PFSK-1 (cell line): ENCODE results near the gene BCL2.

Experiments used
- POLR2AphosphoS5 ChIP-seq: IDR thresholded peaks from 2 replicates; pipeline ENCODE4 v1.6.1; 2012; ENCODE audit warnings: low read depth, mild to moderate bottlenecking, control low read depth, low read length, moderate library complexity
- TAF1 ChIP-seq: IDR thresholded peaks from 2 replicates; pipeline ENCODE4 v1.6.1; 2012; ENCODE audit warnings: low read length, control low read depth, borderline replicate concordance; ENCODE audit not compliant: insufficient read depth
- TF ChIP-seq, protein P1 (sequence below), 2 experiments: IDR thresholded peaks; 2 replicates each; pipeline versions ENCODE4 v1.6.1 to v1.8.0; 2011 to 2012; ENCODE audit warnings: low read depth in 2 of 2, low read length in 2 of 2, control low read depth in 1 of 2, inconsistent platforms in 1 of 2, mild to moderate bottlenecking in 1 of 2, moderate library complexity in 1 of 2; ENCODE audit not compliant: insufficient read depth in 1 of 2

DNA sequence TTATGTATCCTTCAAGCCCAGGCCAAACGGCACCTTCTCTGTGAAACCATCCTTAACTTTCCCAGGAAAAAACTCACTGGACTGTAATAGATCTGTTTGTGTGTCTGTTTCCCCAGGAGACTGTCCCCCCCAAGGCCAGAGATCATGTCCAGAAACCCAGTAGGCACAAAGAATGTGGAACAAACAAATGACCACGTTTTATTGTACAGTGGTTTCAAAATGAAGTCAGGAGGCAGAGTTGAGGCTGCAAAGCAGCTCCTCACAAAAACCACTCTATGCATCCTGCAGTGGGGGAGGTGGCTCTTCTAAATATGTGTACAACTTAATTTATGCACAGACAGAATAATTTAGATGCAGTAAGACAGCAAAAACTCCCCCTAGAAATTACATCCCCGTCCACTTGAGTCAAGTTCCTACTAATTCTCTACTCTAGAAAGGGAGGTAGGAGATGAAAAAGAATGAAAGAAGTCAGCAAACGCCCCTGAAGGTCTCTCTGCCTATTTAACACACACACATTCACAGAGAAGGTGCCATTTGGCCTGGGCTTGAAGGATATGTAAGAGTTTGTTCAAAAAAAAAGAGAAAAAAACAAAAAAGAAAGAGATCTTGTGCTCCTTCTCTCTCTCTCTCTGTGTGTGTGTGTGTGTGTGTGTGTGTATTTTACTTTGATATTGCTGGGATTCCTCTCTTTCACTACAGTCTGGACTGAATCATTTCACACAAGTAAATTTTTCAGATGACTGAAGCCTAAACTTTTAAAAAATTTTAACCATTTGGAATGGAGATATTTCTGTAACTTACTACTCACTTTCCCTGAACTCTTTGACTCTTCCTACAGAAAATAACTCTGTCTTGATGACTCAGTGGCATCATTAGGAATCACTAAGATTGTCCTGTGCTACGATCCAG lies 19.5 kb downstream of the BCL2 start:
- TF ChIP-seq TAF1 (no peak), POLR2AphosphoS5 (no peak)
- TF ChIP-seq, protein P1, sequence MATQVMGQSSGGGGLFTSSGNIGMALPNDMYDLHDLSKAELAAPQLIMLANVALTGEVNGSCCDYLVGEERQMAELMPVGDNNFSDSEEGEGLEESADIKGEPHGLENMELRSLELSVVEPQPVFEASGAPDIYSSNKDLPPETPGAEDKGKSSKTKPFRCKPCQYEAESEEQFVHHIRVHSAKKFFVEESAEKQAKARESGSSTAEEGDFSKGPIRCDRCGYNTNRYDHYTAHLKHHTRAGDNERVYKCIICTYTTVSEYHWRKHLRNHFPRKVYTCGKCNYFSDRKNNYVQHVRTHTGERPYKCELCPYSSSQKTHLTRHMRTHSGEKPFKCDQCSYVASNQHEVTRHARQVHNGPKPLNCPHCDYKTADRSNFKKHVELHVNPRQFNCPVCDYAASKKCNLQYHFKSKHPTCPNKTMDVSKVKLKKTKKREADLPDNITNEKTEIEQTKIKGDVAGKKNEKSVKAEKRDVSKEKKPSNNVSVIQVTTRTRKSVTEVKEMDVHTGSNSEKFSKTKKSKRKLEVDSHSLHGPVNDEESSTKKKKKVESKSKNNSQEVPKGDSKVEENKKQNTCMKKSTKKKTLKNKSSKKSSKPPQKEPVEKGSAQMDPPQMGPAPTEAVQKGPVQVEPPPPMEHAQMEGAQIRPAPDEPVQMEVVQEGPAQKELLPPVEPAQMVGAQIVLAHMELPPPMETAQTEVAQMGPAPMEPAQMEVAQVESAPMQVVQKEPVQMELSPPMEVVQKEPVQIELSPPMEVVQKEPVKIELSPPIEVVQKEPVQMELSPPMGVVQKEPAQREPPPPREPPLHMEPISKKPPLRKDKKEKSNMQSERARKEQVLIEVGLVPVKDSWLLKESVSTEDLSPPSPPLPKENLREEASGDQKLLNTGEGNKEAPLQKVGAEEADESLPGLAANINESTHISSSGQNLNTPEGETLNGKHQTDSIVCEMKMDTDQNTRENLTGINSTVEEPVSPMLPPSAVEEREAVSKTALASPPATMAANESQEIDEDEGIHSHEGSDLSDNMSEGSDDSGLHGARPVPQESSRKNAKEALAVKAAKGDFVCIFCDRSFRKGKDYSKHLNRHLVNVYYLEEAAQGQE (IDR thresholded peaks at IDR 0.05; ENCODE audit: insufficient read depth in 1 of 2, low read depth in 2 of 2, low read length in 2 of 2), result no peak
